Stomach (tissue), 4 donors: ENCODE results near the gene MAPK1.

Source experiments
- CTCF ChIP-seq, 7 experiments: fragments of 450-650 bp in 4 of 7; fragments of 200-600 bp in 3 of 7; sonication (generic) in 3 of 7; IDR thresholded peaks; one replicate each; pipeline ENCODE4 v1.5.1; 2016 to 2019; ENCODE audit warnings: antibody characterized with exemption in 7 of 7, control low read depth in 2 of 7, mild to moderate bottlenecking in 1 of 7
- POLR2A ChIP-seq, 4 donors: fragments of 450-650 bp; IDR thresholded peaks; one replicate each; pipeline ENCODE4 v1.6.1; 2016; ENCODE audit warnings: antibody characterized with exemption in 4 of 4, control low read depth in 2 of 4, mild to moderate bottlenecking in 1 of 4, moderate library complexity in 1 of 4

GRCh38 chr22:21790359-21790758 lies 77.1 kb downstream of the MAPK1 start:
- TF ChIP-seq POLR2A (IDR thresholded peaks at IDR 0.05) (no peak), CTCF (IDR thresholded peaks at IDR 0.05) (no peak)
